NCI-H510A treated with DMSO at 0.1 percent for 48 hours (cell line): Measurements from ENCODE around the gene TMEM167B.

Experiments used
- DNase-seq: peaks from one replicate; lab custom pipeline; 2025; lab: John Stamatoyannopoulos, UW

TMEM167B gene

GRCh38 chr1:109083501-109083900 lies 7.1 kb upstream of the TMEM167B start:
- DNase-seq = no peak

DNA sequence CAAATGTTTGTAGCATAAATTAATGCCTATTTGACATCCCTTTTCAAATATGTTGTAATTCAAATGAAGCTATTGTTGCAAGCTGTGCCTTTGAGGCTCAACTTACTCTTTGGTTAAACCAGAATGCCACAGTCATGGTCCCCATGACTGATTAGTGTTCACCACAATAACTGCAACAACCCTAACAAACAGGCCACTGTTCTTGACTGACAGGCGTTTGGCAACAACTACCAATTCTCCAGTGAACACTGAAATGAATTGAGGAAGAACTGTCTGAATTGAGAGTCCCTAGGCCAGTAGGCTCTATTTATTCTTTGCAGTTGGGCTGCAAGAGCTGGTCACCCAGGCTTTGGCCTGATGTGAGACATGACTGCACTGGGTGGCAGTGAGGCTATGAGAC lies 6.6 kb upstream of the TMEM167B start:
- DNase-seq = no peak

- DNase-seq = no peak
These were observed 5.7 kb upstream of the TMEM167B start for GRCh38 chr1:109084563-109085517.

- DNase-seq = peak; percentile 90
These were observed 1.1 kb upstream of the TMEM167B start for GRCh38 chr1:109089242-109090015.

DNA sequence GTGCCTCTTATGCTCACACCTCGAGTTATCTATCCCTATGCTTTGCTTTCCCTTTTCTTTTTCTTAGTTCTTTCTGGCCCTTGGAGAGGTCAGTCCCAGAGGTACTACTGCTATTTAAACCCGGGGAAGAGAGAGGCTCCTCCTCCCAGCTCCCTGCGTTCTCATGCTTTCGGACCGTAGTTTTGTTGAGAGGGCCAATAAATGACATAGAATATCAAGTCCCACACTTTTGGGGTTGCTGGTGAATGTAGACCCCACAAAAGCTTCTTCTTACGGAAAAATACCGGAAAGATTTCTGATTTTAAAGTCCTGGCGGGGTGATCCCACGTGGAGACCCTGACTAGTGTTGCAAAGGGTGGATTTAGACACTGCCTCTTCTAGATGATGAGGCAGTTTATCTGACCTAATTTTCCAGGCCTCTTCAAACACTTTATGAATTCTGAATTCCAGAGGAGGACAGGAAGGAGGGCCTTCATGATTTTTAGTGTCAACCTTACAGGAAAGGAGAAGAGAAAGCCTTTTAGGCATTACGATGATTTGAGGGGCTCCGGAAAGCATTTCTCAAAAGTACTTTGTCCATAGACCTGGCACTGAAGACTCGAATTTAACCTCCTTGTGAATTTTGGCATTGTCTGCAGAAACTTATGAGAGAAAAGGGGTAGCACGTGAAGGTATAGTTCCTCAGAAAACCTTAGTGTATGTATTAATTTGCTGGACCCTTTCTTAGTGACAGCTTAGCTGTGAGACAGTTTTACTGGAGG lies 694 bp downstream of the TMEM167B start:
- peak; percentile 74 for DNase-seq

- DNase-seq = no peak
These were observed 1.3 kb downstream of the TMEM167B start for GRCh38 chr1:109091839-109092193.

DNA sequence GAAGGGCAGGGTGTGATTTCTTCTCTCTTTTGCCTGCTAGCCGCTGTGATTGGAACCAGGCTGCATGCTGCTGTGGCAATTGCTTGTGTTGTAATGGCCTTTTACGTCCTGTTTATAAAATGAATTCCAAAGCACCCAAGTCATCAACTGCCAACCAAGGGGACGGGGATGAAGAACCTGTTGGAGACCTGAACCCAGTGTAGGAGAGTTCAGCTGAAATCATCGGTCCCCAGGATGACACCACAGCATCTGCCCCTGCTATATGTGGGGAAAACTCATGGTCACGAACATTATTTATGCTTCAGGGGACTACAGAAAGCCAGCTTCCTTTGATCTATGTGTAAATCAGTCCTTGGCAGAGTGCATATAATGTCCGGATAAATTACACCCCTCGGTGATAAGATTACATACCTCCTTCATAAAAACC lies 3.8 kb downstream of the TMEM167B start:
- no peak for DNase-seq

- DNase-seq = no peak
These were observed 4.3 kb downstream of the TMEM167B start for GRCh38 chr1:109094871-109095270.

GRCh38 chr1:109095631-109096030 lies 5.1 kb downstream of the TMEM167B start:
- DNase-seq = no peak

DNA sequence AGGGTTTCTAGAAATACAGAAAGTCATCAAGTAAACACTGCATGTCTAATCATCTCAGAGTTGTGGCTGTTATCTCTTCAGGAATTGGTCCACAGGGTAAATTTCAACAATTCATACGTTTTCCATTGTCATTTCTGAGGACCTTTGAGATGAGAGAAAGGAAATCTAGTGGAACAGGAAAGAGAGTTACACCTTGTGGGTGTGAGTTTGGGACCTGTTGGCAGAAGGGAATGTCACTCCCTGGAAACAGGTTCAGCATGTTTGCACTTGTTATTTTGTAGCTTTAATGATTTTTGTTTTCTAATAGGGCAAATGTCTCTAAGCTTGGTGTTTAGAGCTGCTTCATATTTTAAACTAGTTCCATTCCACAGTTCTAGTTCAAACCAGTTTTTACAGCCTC lies 5.6 kb downstream of the TMEM167B start:
- no peak for DNase-seq

DNA sequence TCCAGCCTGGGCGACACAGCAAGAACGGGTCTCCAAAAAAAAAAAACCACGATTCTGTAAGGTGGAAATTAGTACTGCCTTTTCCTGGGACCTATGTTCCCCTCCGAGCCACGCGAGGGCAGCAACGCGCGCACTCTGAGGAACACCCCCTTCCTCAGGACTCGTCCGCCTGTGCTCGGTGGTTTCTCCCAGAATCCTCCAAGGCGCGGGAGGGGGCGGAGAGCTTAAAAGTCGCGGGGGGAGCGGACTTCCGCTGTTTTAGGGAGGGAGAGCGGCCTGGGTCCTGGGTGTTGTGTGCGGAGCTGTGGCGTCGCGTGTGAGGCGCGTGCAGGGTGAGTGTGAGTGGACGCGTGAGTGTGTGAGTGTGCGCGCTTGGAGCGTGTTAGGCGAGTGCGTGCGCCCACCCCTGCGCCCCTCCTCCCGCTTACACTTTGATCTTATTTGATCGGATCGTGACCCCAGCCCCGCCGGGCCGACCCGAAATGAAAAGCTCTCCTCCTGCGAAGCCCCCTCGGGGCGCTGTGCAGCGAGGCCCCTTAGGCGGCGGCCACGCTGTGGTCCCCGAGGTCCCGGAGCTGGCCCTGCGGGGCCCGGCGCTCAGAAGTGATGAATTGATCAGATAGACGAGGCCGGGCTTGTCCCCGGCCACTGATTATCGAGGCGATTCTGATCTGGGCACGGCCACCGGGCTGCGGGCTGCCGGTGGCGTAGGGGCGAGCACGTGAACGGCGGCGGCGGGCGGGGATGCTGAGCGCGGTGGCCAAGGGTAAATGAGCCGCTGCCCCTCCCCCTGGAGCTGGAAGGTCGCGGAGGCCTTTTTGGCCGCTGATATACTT lies 9.6 kb downstream of the TMEM167B start:
- peak; percentile 93 for DNase-seq

- no peak for DNase-seq
These were observed 14.0 kb downstream of the TMEM167B start for GRCh38 chr1:109104364-109105151.

- DNase-seq = no peak
These were observed 15.3 kb downstream of the TMEM167B start for GRCh38 chr1:109105881-109106280.

DNA sequence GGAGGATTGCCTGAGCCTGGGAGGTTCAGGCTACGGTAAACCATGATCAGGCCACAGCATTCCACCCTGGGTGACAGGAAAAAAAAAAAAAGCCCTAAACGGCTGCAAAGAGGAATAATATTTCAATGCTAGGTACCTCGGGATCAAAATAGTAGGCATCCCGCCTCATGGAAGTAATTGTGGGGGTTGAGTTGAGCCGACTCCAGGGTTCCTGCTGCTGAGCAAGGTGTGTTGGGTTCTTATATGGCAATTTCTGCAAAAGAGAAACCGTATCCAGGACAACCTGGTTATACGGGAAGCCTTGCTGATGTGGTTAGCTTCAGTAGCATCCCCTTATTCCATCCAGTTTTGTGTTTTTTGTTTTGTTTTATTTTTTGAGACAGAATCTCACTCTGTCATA lies 17.2 kb downstream of the TMEM167B start:
- DNase-seq = no peak

DNA sequence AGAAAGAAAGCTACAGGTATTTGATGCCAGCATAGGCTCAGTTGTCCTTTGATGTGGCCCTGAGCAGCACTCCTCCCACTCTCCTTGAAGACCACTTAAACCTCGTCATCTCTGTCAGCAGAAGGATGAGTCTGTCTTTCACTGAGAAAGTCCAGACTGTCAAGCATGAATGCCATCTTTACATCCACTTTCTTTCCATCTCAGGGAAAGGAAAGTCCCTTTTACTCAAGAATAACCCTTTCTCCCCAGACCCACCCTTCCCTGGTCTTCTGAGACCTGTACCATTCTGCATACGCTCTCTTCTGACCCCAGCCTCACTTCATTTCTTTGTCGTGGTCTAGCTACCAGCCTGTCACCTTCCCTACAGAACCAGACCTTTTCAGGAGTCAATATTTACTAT lies 19.3 kb downstream of the TMEM167B start:
- DNase-seq = no peak

- no peak for DNase-seq
These were observed 21.0 kb downstream of the TMEM167B start for GRCh38 chr1:109111386-109112055.

DNA sequence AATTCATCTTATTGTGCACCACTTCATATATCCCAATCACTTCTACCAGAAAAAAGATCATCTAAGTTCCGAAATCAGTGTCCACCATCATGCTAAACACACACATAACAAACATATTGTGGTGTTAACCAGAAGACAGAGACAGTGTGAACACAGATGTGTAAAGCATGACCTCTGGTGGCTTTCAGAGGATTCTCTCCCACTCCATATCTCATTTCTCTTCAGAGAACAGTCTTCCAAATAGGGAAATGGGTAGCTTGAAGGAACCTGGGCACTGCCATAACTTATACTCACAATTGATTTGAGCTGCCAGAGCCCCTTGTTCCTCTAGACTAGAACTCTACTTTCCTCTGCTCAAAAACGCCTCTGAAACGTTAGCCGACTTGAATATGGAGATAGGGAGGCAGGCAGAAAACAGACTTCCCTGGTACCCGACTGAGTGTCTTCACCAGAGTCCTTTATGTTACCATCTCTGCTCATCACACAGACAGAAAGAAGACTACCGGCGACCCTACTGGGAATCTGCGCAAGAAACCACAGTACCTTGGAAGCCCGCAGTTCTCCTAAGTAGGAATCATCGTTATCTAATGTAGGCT lies 21.6 kb downstream of the TMEM167B start:
- DNase-seq = peak; percentile 22

DNA sequence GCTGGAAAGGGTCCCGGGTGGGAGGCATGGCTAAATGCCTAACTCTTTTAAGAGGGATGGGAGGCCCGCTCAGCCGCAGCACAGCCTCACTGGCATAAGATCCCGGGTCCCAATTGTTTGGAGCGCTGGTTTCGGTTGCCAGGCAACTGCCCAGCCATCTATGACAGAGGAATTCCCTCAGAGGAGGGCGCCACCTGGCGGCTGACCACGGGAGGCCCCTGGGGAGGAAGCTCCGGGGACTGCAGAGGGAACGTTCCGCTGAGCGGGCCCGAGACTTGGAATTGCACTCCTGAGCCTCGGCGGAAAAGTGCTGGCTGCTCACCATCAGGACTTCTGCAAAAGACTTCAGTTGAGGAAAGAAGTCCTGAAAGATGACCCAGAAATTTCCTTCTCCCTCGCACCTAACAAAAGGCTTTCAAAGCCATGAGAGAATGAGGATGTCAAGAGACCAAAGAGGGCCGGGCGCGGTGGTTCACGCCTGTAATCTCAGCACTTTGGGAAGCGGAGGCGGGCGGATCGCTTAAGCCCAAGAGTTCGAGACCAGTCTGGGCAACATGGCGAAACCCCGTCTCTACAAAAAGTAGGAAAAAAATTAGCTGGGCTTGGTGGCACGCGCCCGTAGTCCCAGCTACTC lies 22.2 kb downstream of the TMEM167B start:
- DNase-seq = peak; percentile 95
